Gastroesophageal sphincter (tissue), 3 donors: Measurements from ENCODE around the gene YPEL5.

Experiments used
- POLR2AphosphoS5 ChIP-seq: sonication (generic); formaldehyde crosslinking; IDR thresholded peaks from one replicate; pipeline ENCODE4 v1.6.1; 2017; ENCODE audit warnings: antibody characterized with exemption
- TF ChIP-seq, protein P1 (sequence below), 4 experiments: fragments of 200-600 bp in 2 of 4; fragments of 450-650 bp in 2 of 4; sonication (generic) in 1 of 4; IDR thresholded peaks; one replicate each; pipeline ENCODE4 v1.5.1; 2017 to 2019; ENCODE audit warnings: antibody characterized with exemption in 4 of 4, mild to moderate bottlenecking in 2 of 4, moderate library complexity in 2 of 4

DNA sequence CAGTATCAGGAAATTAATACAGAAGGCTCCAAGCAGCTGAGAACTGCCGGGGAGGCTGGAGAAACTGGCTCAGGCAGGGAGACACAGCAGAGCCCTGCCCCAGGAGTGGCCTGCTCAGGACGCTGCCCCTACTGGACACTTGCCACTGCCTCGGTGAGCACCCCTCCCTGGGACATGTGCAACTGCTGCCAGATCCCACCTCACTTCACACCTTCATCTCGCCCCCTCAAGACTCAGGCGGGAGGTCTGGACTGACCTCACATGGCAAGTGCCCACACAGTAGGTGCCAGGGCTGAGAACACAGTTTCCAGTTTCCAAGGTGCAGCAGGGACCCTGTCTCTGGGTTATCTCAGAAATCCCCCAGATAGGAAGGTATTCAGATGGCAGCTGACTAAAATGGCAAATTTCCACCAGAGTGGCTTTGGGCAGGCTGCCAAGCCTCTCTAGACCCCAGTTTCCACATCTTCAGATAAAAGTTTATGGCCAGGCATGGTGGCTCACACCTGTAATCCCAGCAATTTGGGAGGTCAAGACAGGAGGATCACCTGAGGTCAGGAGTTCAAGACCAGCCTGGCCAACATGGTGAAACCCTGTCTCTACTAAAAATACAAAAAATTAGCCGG lies 50.9 kb downstream of the YPEL5 start:
- TF ChIP-seq, protein P1, sequence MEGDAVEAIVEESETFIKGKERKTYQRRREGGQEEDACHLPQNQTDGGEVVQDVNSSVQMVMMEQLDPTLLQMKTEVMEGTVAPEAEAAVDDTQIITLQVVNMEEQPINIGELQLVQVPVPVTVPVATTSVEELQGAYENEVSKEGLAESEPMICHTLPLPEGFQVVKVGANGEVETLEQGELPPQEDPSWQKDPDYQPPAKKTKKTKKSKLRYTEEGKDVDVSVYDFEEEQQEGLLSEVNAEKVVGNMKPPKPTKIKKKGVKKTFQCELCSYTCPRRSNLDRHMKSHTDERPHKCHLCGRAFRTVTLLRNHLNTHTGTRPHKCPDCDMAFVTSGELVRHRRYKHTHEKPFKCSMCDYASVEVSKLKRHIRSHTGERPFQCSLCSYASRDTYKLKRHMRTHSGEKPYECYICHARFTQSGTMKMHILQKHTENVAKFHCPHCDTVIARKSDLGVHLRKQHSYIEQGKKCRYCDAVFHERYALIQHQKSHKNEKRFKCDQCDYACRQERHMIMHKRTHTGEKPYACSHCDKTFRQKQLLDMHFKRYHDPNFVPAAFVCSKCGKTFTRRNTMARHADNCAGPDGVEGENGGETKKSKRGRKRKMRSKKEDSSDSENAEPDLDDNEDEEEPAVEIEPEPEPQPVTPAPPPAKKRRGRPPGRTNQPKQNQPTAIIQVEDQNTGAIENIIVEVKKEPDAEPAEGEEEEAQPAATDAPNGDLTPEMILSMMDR (IDR thresholded peaks at IDR 0.05), result no peak
- TF ChIP-seq POLR2AphosphoS5, result no peak
